ENCODE data around the gene GRIP1. TPM values are rescaled to one million over a fixed set of nuclear protein-coding genes. Genes with fewer than 3 reads are reported as not detected.
A peak's percentile ranks its signal among the peaks of the same experiment; 100 is the strongest.

Gene GRIP1
- total and polyA plus RNA-seq, 2 donors, result 0.71 to 3.9 TPM

GRCh38 chr12:66697404-66697803 is 18.5 kb upstream of the GRIP1 start:
- DNase-seq (ENCODE audit: low read depth in 6 of 9, low spot score in 9 of 9), result peak in 1 of 9 donors; percentile 13
- Histone ChIP-seq H3K9me3 (ENCODE audit: control insufficient read depth in 2 of 2, insufficient read depth in 1 of 2, low read length in 1 of 2) (no peaks in the 10 kb centered on the region), H3K27me3 (ENCODE audit: control insufficient read depth in 2 of 2, insufficient read depth in 1 of 2, low read length in 1 of 2) (no peaks in the 10 kb centered on the region), H3K36me3 (ENCODE audit: control insufficient read depth in 2 of 2, insufficient read depth in 2 of 2, low read length in 1 of 2) (no peaks in the 10 kb centered on the region), H3K4me1 (ENCODE audit: control insufficient read depth in 2 of 2, insufficient read depth in 2 of 2, low read length in 2 of 2) (no peaks in the 10 kb centered on the region), H3K27ac (ENCODE audit: low read depth in 1 of 2, low read length in 1 of 2) (no peak overlapping the region), H3K4me3 (ENCODE audit: low read length in 2 of 2) (no peak overlapping the region)
- 67% methylated on average over 3 of the region's 3 CpGs for WGBS

- Histone ChIP-seq H3K36me3 (ENCODE audit: control insufficient read depth in 2 of 2, insufficient read depth in 2 of 2, low read length in 1 of 2) (no peaks in the 10 kb centered on the region), H3K27me3 (ENCODE audit: control insufficient read depth in 2 of 2, insufficient read depth in 1 of 2, low read length in 1 of 2) (no peaks in the 10 kb centered on the region), H3K4me1 (ENCODE audit: control insufficient read depth in 2 of 2, insufficient read depth in 2 of 2, low read length in 2 of 2) (no peaks in the 10 kb centered on the region), H3K4me3 (ENCODE audit: low read length in 2 of 2) (no peak overlapping the region), H3K27ac (ENCODE audit: low read depth in 1 of 2, low read length in 1 of 2) (no peak overlapping the region), H3K9me3 (ENCODE audit: control insufficient read depth in 2 of 2, insufficient read depth in 1 of 2, low read length in 1 of 2) (no peaks in the 10 kb centered on the region)
- no peak for DNase-seq (ENCODE audit: low read depth in 6 of 9, low spot score in 9 of 9)
- WGBS, result 96% methylated on average over 5 of the region's 5 CpGs
Measured at GRCh38 chr12:66694666-66695613, 16.1 kb upstream of the GRIP1 start.

GRCh38 chr12:66693901-66694513 is 15.1 kb upstream of the GRIP1 start:
- DNase-seq (ENCODE audit: low read depth in 6 of 9, low spot score in 9 of 9), result peak; percentile 38 to 87 (median 53)
- Histone ChIP-seq H3K36me3 (ENCODE audit: control insufficient read depth in 2 of 2, insufficient read depth in 2 of 2, low read length in 1 of 2) (no peaks in the 10 kb centered on the region), H3K4me3 (ENCODE audit: low read length in 2 of 2) (no peak overlapping the region), H3K27me3 (ENCODE audit: control insufficient read depth in 2 of 2, insufficient read depth in 1 of 2, low read length in 1 of 2) (no peaks in the 10 kb centered on the region), H3K4me1 (ENCODE audit: control insufficient read depth in 2 of 2, insufficient read depth in 2 of 2, low read length in 2 of 2) (no peaks in the 10 kb centered on the region), H3K9me3 (ENCODE audit: control insufficient read depth in 2 of 2, insufficient read depth in 1 of 2, low read length in 1 of 2) (no peaks in the 10 kb centered on the region), H3K27ac (ENCODE audit: low read depth in 1 of 2, low read length in 1 of 2) (no peak overlapping the region)
- 11% methylated on average over 1 of the region's 1 CpG for WGBS

GRCh38 chr12:66692986-66693385 is 14.1 kb upstream of the GRIP1 start:
- no peak overlapping the region for H3K27ac ChIP-seq (ENCODE audit: low read depth in 1 of 2, low read length in 1 of 2)
- DNase-seq (ENCODE audit: low read depth in 6 of 9, low spot score in 9 of 9), result no peak
- 96% methylated on average over 4 of the region's 4 CpGs for WGBS
- no peaks in the 10 kb centered on the region for H3K36me3 ChIP-seq (ENCODE audit: control insufficient read depth in 2 of 2, insufficient read depth in 2 of 2, low read length in 1 of 2)
- no peaks in the 10 kb centered on the region for H3K9me3 ChIP-seq (ENCODE audit: control insufficient read depth in 2 of 2, insufficient read depth in 1 of 2, low read length in 1 of 2)
- no peaks in the 10 kb centered on the region for H3K4me1 ChIP-seq (ENCODE audit: control insufficient read depth in 2 of 2, insufficient read depth in 2 of 2, low read length in 2 of 2)
- H3K27me3 ChIP-seq (ENCODE audit: control insufficient read depth in 2 of 2, insufficient read depth in 1 of 2, low read length in 1 of 2), result no peaks in the 10 kb centered on the region
- H3K4me3 ChIP-seq (ENCODE audit: low read length in 2 of 2), result no peak overlapping the region

DNA sequence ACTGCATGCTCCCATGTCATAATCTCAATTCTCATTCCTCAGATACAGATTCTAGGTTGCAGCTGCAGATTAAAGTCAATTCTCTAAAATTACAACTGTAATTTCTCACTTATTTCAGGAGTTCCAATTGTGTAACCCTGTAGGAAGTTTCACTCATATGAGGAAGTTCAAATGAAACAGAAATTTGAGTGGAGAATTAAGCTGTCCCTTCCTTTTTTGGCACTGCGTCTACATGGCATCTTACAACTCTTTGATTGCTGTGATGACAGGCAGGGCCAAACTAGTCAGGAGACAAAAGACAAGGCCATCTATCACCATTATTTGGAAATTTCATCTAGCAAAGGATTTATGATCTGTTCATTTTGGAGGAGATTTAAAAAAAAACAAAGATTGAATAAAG is 13.3 kb upstream of the GRIP1 start:
- no peaks in the 10 kb centered on the region for H3K9me3 ChIP-seq (ENCODE audit: control insufficient read depth in 2 of 2, insufficient read depth in 1 of 2, low read length in 1 of 2)
- no peaks in the 10 kb centered on the region for H3K4me1 ChIP-seq (ENCODE audit: control insufficient read depth in 2 of 2, insufficient read depth in 2 of 2, low read length in 2 of 2)
- 75% methylated on average over 1 of the region's 1 CpG for WGBS
- H3K27ac ChIP-seq (ENCODE audit: low read depth in 1 of 2, low read length in 1 of 2), result no peak overlapping the region
- no peaks in the 10 kb centered on the region for H3K27me3 ChIP-seq (ENCODE audit: control insufficient read depth in 2 of 2, insufficient read depth in 1 of 2, low read length in 1 of 2)
- H3K36me3 ChIP-seq (ENCODE audit: control insufficient read depth in 2 of 2, insufficient read depth in 2 of 2, low read length in 1 of 2), result no peaks in the 10 kb centered on the region
- H3K4me3 ChIP-seq (ENCODE audit: low read length in 2 of 2), result no peak overlapping the region
- no peak for DNase-seq (ENCODE audit: low read depth in 6 of 9, low spot score in 9 of 9)

GRCh38 chr12:66688846-66689439 is 10.1 kb upstream of the GRIP1 start:
- 74% methylated on average over 8 of the region's 8 CpGs for WGBS
- Histone ChIP-seq H3K4me3 (ENCODE audit: low read length in 2 of 2) (no peak overlapping the region), H3K27ac (ENCODE audit: low read depth in 1 of 2, low read length in 1 of 2) (no peak overlapping the region), H3K27me3 (ENCODE audit: control insufficient read depth in 2 of 2, insufficient read depth in 1 of 2, low read length in 1 of 2) (no peaks in the 10 kb centered on the region), H3K9me3 (ENCODE audit: control insufficient read depth in 2 of 2, insufficient read depth in 1 of 2, low read length in 1 of 2) (no peaks in the 10 kb centered on the region), H3K4me1 (ENCODE audit: control insufficient read depth in 2 of 2, insufficient read depth in 2 of 2, low read length in 2 of 2) (no peaks in the 10 kb centered on the region), H3K36me3 (ENCODE audit: control insufficient read depth in 2 of 2, insufficient read depth in 2 of 2, low read length in 1 of 2) (no peaks in the 10 kb centered on the region)
- DNase-seq (ENCODE audit: low read depth in 6 of 9, low spot score in 9 of 9), result peak in 8 of 9 donors; percentile 8 to 71 (median 34)

DNA sequence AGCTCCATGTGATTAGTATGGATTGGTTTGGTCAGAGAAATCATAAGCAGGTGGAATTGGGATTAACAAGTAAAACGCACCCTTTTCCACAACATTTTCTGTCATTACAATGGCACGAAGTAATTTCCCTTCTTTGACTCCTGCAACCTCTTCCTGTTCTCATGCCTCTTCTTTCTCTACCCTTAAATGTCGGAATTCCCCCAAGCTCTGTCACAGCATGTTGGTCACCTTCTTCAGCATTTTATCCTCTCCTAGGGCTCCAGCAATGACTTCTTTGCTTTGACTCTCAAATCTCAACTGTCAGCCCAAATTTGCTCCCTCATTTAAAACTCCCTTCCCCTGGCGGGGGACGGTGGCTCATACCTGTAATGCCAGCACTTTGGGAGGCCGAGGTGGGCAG is 5.3 kb upstream of the GRIP1 start:
- Histone ChIP-seq H3K9me3 (ENCODE audit: control insufficient read depth in 2 of 2, insufficient read depth in 1 of 2, low read length in 1 of 2) (no peaks in the 10 kb centered on the region), H3K36me3 (ENCODE audit: control insufficient read depth in 2 of 2, insufficient read depth in 2 of 2, low read length in 1 of 2) (no peaks in the 10 kb centered on the region), H3K4me1 (ENCODE audit: control insufficient read depth in 2 of 2, insufficient read depth in 2 of 2, low read length in 2 of 2) (no peaks in the 10 kb centered on the region), H3K27ac (ENCODE audit: low read depth in 1 of 2, low read length in 1 of 2) (no peak overlapping the region), H3K4me3 (ENCODE audit: low read length in 2 of 2) (no peak overlapping the region), H3K27me3 (ENCODE audit: control insufficient read depth in 2 of 2, insufficient read depth in 1 of 2, low read length in 1 of 2) (no peaks in the 10 kb centered on the region)
- WGBS, result 92% methylated on average over 6 of the region's 6 CpGs
- no peak for DNase-seq (ENCODE audit: low read depth in 6 of 9, low spot score in 9 of 9)

- no peak for DNase-seq (ENCODE audit: low read depth in 6 of 9, low spot score in 9 of 9)
- 96% methylated on average over 3 of the region's 3 CpGs for WGBS
Measured at GRCh38 chr12:66683822-66684221, 4.9 kb upstream of the GRIP1 start.

DNA sequence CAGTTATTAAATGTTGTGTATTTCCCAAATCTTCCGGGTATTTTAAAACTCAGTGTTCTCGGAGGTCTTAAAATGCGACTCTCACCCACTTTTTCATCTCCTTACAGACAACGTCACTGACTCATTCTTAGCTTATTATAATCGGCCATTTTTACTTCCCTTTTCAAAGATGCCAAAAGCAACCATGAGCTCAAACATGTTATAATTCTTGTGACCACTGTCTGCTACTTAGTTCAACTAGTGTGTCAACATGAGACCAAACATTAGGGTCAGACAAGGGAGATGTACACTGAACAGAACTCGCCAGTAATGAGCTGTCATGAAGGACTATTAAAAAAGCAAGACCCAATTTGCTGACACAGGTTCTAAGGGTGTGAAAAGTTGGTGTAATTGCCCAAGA is 4.2 kb upstream of the GRIP1 start:
- no peak for DNase-seq (ENCODE audit: low read depth in 6 of 9, low spot score in 9 of 9)
- WGBS, result 86% methylated on average over 6 of the region's 6 CpGs
- Histone ChIP-seq H3K4me3 (ENCODE audit: low read length in 2 of 2) (no peak overlapping the region), H3K9me3 (ENCODE audit: control insufficient read depth in 2 of 2, insufficient read depth in 1 of 2, low read length in 1 of 2) (no peaks in the 10 kb centered on the region), H3K36me3 (ENCODE audit: control insufficient read depth in 2 of 2, insufficient read depth in 2 of 2, low read length in 1 of 2) (no peaks in the 10 kb centered on the region), H3K4me1 (ENCODE audit: control insufficient read depth in 2 of 2, insufficient read depth in 2 of 2, low read length in 2 of 2) (no peaks in the 10 kb centered on the region), H3K27me3 (ENCODE audit: control insufficient read depth in 2 of 2, insufficient read depth in 1 of 2, low read length in 1 of 2) (no peaks in the 10 kb centered on the region), H3K27ac (ENCODE audit: low read depth in 1 of 2, low read length in 1 of 2) (no peak overlapping the region)

More at GRCh38 chr12:66683822-66684221, 4.9 kb upstream of the GRIP1 start:
- Histone ChIP-seq H3K4me1 (ENCODE audit: control insufficient read depth in 2 of 2, insufficient read depth in 2 of 2, low read length in 2 of 2) (no peaks in the 10 kb centered on the region), H3K9me3 (ENCODE audit: control insufficient read depth in 2 of 2, insufficient read depth in 1 of 2, low read length in 1 of 2) (no peaks in the 10 kb centered on the region), H3K36me3 (ENCODE audit: control insufficient read depth in 2 of 2, insufficient read depth in 2 of 2, low read length in 1 of 2) (no peaks in the 10 kb centered on the region), H3K27me3 (ENCODE audit: control insufficient read depth in 2 of 2, insufficient read depth in 1 of 2, low read length in 1 of 2) (no peaks in the 10 kb centered on the region), H3K27ac (ENCODE audit: low read depth in 1 of 2, low read length in 1 of 2) (no peak overlapping the region), H3K4me3 (ENCODE audit: low read length in 2 of 2) (no peak overlapping the region)

Data from thymus (tissue), 11 donors.